ENCODE data around the gene ACIN1. TPM values are rescaled to one million over a fixed set of nuclear protein-coding genes. Genes with fewer than 3 reads are reported as not detected.
A peak's percentile ranks its signal among the peaks of the same experiment; 100 is the strongest.

The ACIN1 gene
- total and polyA plus RNA-seq, 7 donors = 45.2 to 83.2 (median 75.3) TPM

GRCh38 chr14:23009483-23009938 is 85.4 kb downstream of the ACIN1 start:
- intact Hi-C loops (cut with DNase I) = loop anchor here in 1 of 2 donors (2.0 kb wide), 1 partner anchor 25 kb away; the partner anchor contains the start of gene PSMB5
- no peaks in the 10 kb centered on the region for H3K27me3 ChIP-seq (ENCODE audit: insufficient read depth in 3 of 3, low read length in 2 of 3)
- ATAC-seq (no peak), DNase-seq (no peak)
- 19 to 22% (median 20%) methylated on average over 8 of the region's 8 CpGs for WGBS, 3 donors
- no peaks in the 10 kb centered on the region for H3K36me3 ChIP-seq (ENCODE audit: insufficient read depth in 1 of 2, low read depth in 1 of 2)
- H3K9me3 ChIP-seq = no peaks in the 10 kb centered on the region
- peaks cover 19% of the 10 kb centered on the region for H3K4me1 ChIP-seq
- H3K27ac ChIP-seq = peak overlapping the region; percentile 77
- H3K4me3 ChIP-seq = peak overlapping the region; percentile 66
- TF ChIP-seq CTCF (IDR thresholded peaks at IDR 0.05) = no peak

- peak overlapping the region; percentile 66 for H3K4me3 ChIP-seq
- no peak for DNase-seq
- WGBS, 3 donors = 30 to 38% (median 34%) methylated on average over 3 of the region's 3 CpGs
- no peak for TF ChIP-seq CTCF (IDR thresholded peaks at IDR 0.05)
- H3K9me3 ChIP-seq = no peaks in the 10 kb centered on the region
- H3K4me1 ChIP-seq = peaks cover 19% of the 10 kb centered on the region
- H3K27me3 ChIP-seq (ENCODE audit: insufficient read depth in 3 of 3, low read length in 2 of 3) = no peaks in the 10 kb centered on the region
- H3K27ac ChIP-seq = peak overlapping the region; percentile 77
- intact Hi-C loops (cut with DNase I) = loop anchor here in 1 of 2 donors (2.0 kb wide), 1 partner anchor 26 kb away; the partner anchor contains the start of gene PSMB5
- H3K36me3 ChIP-seq (ENCODE audit: insufficient read depth in 1 of 2, low read depth in 1 of 2) = no peaks in the 10 kb centered on the region
- no peak for ATAC-seq
Observed at GRCh38 chr14:23008831-23009230, 86.1 kb downstream of the ACIN1 start.

Other genes starting within 250 kb of the ACIN1 start
- gene LRP10, start 223.4 kb downstream of the ACIN1 start, total RNA-seq = 10 to 100 TPM; 30.9 to 50.6 (median 40.6) TPM
- gene LRP10, start 223.4 kb downstream of the ACIN1 start, polyA plus RNA-seq = 10 to 100 TPM; 18.1 to 42.7 (median 25.1) TPM
- gene REM2, start 211.9 kb downstream of the ACIN1 start, total RNA-seq = under 1 TPM in 2 of 4 donors, not detected in 2; 0.21 to 0.34 TPM
- under 1 TPM; 0.05 to 0.18 (median 0.10) TPM for gene REM2, start 211.9 kb downstream of the ACIN1 start, polyA plus RNA-seq
- 10 to 100 TPM; 25.4 to 42.1 (median 27.8) TPM for gene RBM23, start 176.0 kb downstream of the ACIN1 start, total RNA-seq
- 10 to 100 TPM; 18.4 to 35.7 (median 20.1) TPM for gene RBM23, start 176.0 kb downstream of the ACIN1 start, polyA plus RNA-seq
- 10 to 100 TPM; 67.5 to 80.4 (median 74.1) TPM for gene PRMT5, start 165.8 kb downstream of the ACIN1 start, total RNA-seq
- gene PRMT5, start 165.8 kb downstream of the ACIN1 start, polyA plus RNA-seq = 10 to 100 TPM; 45.3 to 99.5 (median 88.6) TPM
- gene HAUS4, start 138.0 kb downstream of the ACIN1 start, total RNA-seq = 10 to 100 TPM; 11.3 to 19.3 (median 12.0) TPM
- 10 to 100 TPM; 13.7 to 23.7 (median 16.2) TPM for gene HAUS4, start 138.0 kb downstream of the ACIN1 start, polyA plus RNA-seq
- 1 to 10 TPM in 3 of 4 donors, under 1 TPM in 1; 0.95 to 1.5 (median 1.2) TPM for gene AJUBA, start 112.6 kb downstream of the ACIN1 start, total RNA-seq
- gene AJUBA, start 112.6 kb downstream of the ACIN1 start, polyA plus RNA-seq = under 1 TPM; 0.65 to 0.77 (median 0.66) TPM
- 1 to 10 TPM; 2.1 to 5.1 (median 4.2) TPM for gene C14orf93, start 85.0 kb downstream of the ACIN1 start, total RNA-seq
- 1 to 10 TPM; 1.7 to 4.1 (median 3.4) TPM for gene C14orf93, start 85.0 kb downstream of the ACIN1 start, polyA plus RNA-seq
- 100 to 1,000 TPM; 156 to 307 (median 250) TPM for gene PSMB5, start 60.2 kb downstream of the ACIN1 start, total RNA-seq
- 100 to 1,000 TPM; 304 to 619 (median 496) TPM for gene PSMB5, start 60.2 kb downstream of the ACIN1 start, polyA plus RNA-seq
- not detected for gene PSMB11, start 52.9 kb downstream of the ACIN1 start, total RNA-seq
- under 1 TPM in 2 of 3 donors, not detected in 1; 0.03 to 0.51 TPM for gene PSMB11, start 52.9 kb downstream of the ACIN1 start, polyA plus RNA-seq
- under 1 TPM; 0.30 to 0.77 (median 0.32) TPM for gene CDH24, start 37.6 kb downstream of the ACIN1 start, total RNA-seq
- under 1 TPM; 0.31 to 0.51 (median 0.35) TPM for gene CDH24, start 37.6 kb downstream of the ACIN1 start, polyA plus RNA-seq
- gene C14orf119, start 369 bp upstream of the ACIN1 start, total RNA-seq = 10 to 100 TPM; 24.2 to 31.3 (median 27.0) TPM
- gene C14orf119, start 369 bp upstream of the ACIN1 start, polyA plus RNA-seq = 10 to 100 TPM; 23.2 to 65.3 (median 47.1) TPM
- gene CIROP, start 9.9 kb upstream of the ACIN1 start, total RNA-seq = not detected
- under 1 TPM in 1 of 3 donors, not detected in 2; 0.03 TPM for gene CIROP, start 9.9 kb upstream of the ACIN1 start, polyA plus RNA-seq
- under 1 TPM in 2 of 4 donors, not detected in 2; 0.17 to 0.22 TPM for gene CEBPE, start 24.1 kb upstream of the ACIN1 start, total RNA-seq
- under 1 TPM in 2 of 3 donors, not detected in 1; 0.03 to 0.19 TPM for gene CEBPE, start 24.1 kb upstream of the ACIN1 start, polyA plus RNA-seq
- gene SLC7A8, start 88.5 kb upstream of the ACIN1 start, total RNA-seq = 10 to 100 TPM in 3 of 4 donors, 1 to 10 TPM in 1; 7.5 to 43.0 (median 24.1) TPM
- gene SLC7A8, start 88.5 kb upstream of the ACIN1 start, polyA plus RNA-seq = 10 to 100 TPM; 10.4 to 72.6 (median 44.2) TPM
- gene RNF212B, start 142.8 kb upstream of the ACIN1 start, total RNA-seq = not detected
- gene RNF212B, start 142.8 kb upstream of the ACIN1 start, polyA plus RNA-seq = not detected
- gene HOMEZ, start 191.0 kb upstream of the ACIN1 start, total RNA-seq = 10 to 100 TPM in 2 of 4 donors, 1 to 10 TPM in 2; 6.3 to 13.4 (median 9.6) TPM
- gene HOMEZ, start 191.0 kb upstream of the ACIN1 start, polyA plus RNA-seq = 1 to 10 TPM; 3.5 to 4.8 (median 4.5) TPM
- 10 to 100 TPM in 2 of 4 donors, 1 to 10 TPM in 2; 6.4 to 15.2 (median 9.5) TPM for gene PPP1R3E, start 207.7 kb upstream of the ACIN1 start, total RNA-seq
- gene PPP1R3E, start 207.7 kb upstream of the ACIN1 start, polyA plus RNA-seq = 10 to 100 TPM in 1 of 3 donors, 1 to 10 TPM in 2; 5.6 to 23.1 (median 9.9) TPM
- gene BCL2L2, start 211.7 kb upstream of the ACIN1 start, total RNA-seq = 10 to 100 TPM; 17.8 to 30.2 (median 26.7) TPM
- 10 to 100 TPM; 12.1 to 23.8 (median 20.6) TPM for gene BCL2L2, start 211.7 kb upstream of the ACIN1 start, polyA plus RNA-seq
- 10 to 100 TPM; 65.2 to 84.0 (median 79.6) TPM for gene PABPN1, start 226.3 kb upstream of the ACIN1 start, total RNA-seq
- gene PABPN1, start 226.3 kb upstream of the ACIN1 start, polyA plus RNA-seq = 100 to 1,000 TPM in 2 of 3 donors, 10 to 100 TPM in 1; 73.6 to 104 (median 102) TPM